HCT116 (cell line): ENCODE data around the gene CCNK. TPM values are rescaled to one million over a fixed set of nuclear protein-coding genes. Genes with fewer than 3 reads are reported as not detected.

Source experiments
- ATAC-seq: fragments of 200-7000 bp; cut with Tn5 transposase; 2 replicates; pipeline ENCODE4 v1.9.1; 2020; ENCODE audit warnings: mild to moderate bottlenecking, moderate library complexity
- BruUV-seq: library from RNA; stranded (reverse); fragments of 400-500 nt; replicated peaks from 2 replicates; lab custom pipeline; 2021; lab: Mats Ljungman, UMichigan
- CTCF ChIA-PET: fragments of 300-600 bp; sonication (Branson Sonifier 250); formaldehyde crosslinking; loops from one replicate; lab custom pipeline; 2021; ENCODE audit warnings: antibody characterized with exemption; lab: Charles Lee
- POLR2A ChIA-PET: fragments of 300-600, 350-600 bp; sonication (Branson Sonifier 250); formaldehyde crosslinking; loops from one replicate; lab custom pipeline; 2021; ENCODE audit warnings: antibody characterized with exemption; lab: Charles Lee
- RAD21 ChIA-PET, 2 experiments: fragments of 300-600 bp; sonication (Branson Sonifier 250); formaldehyde crosslinking; loops; one replicate each; lab custom pipeline; 2023; ENCODE audit warnings: low total read pairs in 2 of 2; ENCODE audit not compliant: uncharacterized antibody in 2 of 2, unreplicated experiment in 2 of 2, low non-redundant PET in 1 of 2; lab: Charles Lee
- DNase-seq: peaks from one replicate; pipeline ENCODE4 v3.0.0-alpha.2; 2010; ENCODE audit warnings: low read depth, low spot score
- H2AFZ ChIP-seq: fragments of 200-600 bp; shearing (Covaris generic), sonication (generic); 2 replicates; pipeline ENCODE4 v1.6.1; 2017; ENCODE audit warnings: low read depth, mixed run types, mixed read lengths, antibody characterized with exemption, low read length; ENCODE audit not compliant: poor library complexity, severe bottlenecking
- H3K27ac ChIP-seq: 2 replicates; pipeline ENCODE4 v1.5.1; 2012; ENCODE audit warnings: low read depth, low read length
- H3K27me3 ChIP-seq: fragments of 200-600 bp; sonication (generic); 2 replicates; pipeline ENCODE4 v1.6.1; 2016; ENCODE audit warnings: mixed run types, low read length, mixed read lengths; ENCODE audit not compliant: insufficient read depth
- H3K36me3 ChIP-seq, 2 experiments: fragments of 200-500 bp in 1 of 2; fragments of 200-600 bp in 1 of 2; sonication (Bioruptor generic) in 1 of 2; sonication (generic) in 1 of 2; 2 replicates each; pipeline versions ENCODE4 v1.5.1 to v1.6.1; 2014 to 2016; ENCODE audit warnings: low read length in 2 of 2, inconsistent platforms in 1 of 2, mixed read lengths in 1 of 2, mixed run types in 1 of 2; ENCODE audit not compliant: insufficient read depth in 2 of 2, control insufficient read depth in 1 of 2
- H3K4me1 ChIP-seq, 2 experiments: fragments of 200-600 bp in 1 of 2; sonication (generic) in 1 of 2; 2 replicates each; pipeline versions ENCODE4 v1.5.1 to v1.6.1; 2012 to 2017; ENCODE audit warnings: low read length in 2 of 2, inconsistent platforms in 1 of 2, mild to moderate bottlenecking in 1 of 2, mixed read lengths in 1 of 2, mixed run types in 1 of 2, moderate library complexity in 1 of 2; ENCODE audit not compliant: insufficient read depth in 2 of 2, control insufficient read depth in 1 of 2
- H3K4me2 ChIP-seq: fragments of 200-600 bp; sonication (generic); 2 replicates; pipeline ENCODE4 v1.6.1; 2017; ENCODE audit warnings: mixed run types, low read length, mixed read lengths
- H3K4me3 ChIP-seq, 2 experiments: fragments of 200-600 bp in 1 of 2; sonication (generic) in 1 of 2; replicated peaks in 1 of 2; 2 replicates each; pipeline ENCODE4 v1.5.1; 2011 to 2016; ENCODE audit warnings: low read length in 2 of 2, control low read depth in 1 of 2, low read depth in 1 of 2, mild to moderate bottlenecking in 1 of 2, mixed read lengths in 1 of 2, mixed run types in 1 of 2
- H3K79me2 ChIP-seq: fragments of 200-600 bp; sonication (generic); 2 replicates; pipeline ENCODE4 v1.6.1; 2017; ENCODE audit warnings: mild to moderate bottlenecking, mixed run types, low read length, moderate library complexity, mixed read lengths; ENCODE audit not compliant: insufficient read depth
- H3K9ac ChIP-seq: fragments of 200-600 bp; sonication (generic); 2 replicates; pipeline ENCODE4 v1.6.1; 2016; ENCODE audit warnings: low read length, mixed read lengths
- H3K9me2 ChIP-seq: fragments of 200-600 bp; sonication (generic), shearing (Covaris generic); 2 replicates; pipeline ENCODE4 v1.6.1; 2017; ENCODE audit warnings: mixed run types, mild to moderate bottlenecking, moderate library complexity; ENCODE audit not compliant: insufficient read depth
- H3K9me3 ChIP-seq, 2 experiments: fragments of 200-500 bp in 1 of 2; fragments of 200-600 bp in 1 of 2; sonication (Bioruptor generic) in 1 of 2; sonication (generic) in 1 of 2; 2 replicates each; pipeline ENCODE4 v1.6.1; 2014 to 2017; ENCODE audit warnings: low read length in 2 of 2, mixed read lengths in 2 of 2, inconsistent platforms in 1 of 2, low read depth in 1 of 2, mild to moderate bottlenecking in 1 of 2, mixed run types in 1 of 2, moderate library complexity in 1 of 2; ENCODE audit not compliant: control insufficient read depth in 1 of 2, insufficient read depth in 1 of 2
- H4K20me1 ChIP-seq: fragments of 200-600 bp; sonication (generic), shearing (Covaris generic); 2 replicates; pipeline ENCODE4 v1.6.1; 2017; ENCODE audit warnings: mixed run types, mild to moderate bottlenecking, moderate library complexity; ENCODE audit not compliant: insufficient read depth
- CTCF ChIP-seq, 3 experiments: fragments of 200-600 bp in 1 of 3; sonication (generic) in 1 of 3; IDR thresholded peaks in 2 of 3; conservative IDR thresholded peaks in 1 of 3; 2 replicates each; pipeline ENCODE4 v1.5.1; 2012 to 2017; ENCODE audit warnings: low read depth in 2 of 3, low read length in 2 of 3, antibody characterized with exemption in 1 of 3, borderline replicate concordance in 1 of 3, control low read depth in 1 of 3, mild to moderate bottlenecking in 1 of 3, mixed read lengths in 1 of 3, mixed run types in 1 of 3, moderate library complexity in 1 of 3; ENCODE audit not compliant: insufficient read depth in 1 of 3
- EGR1 ChIP-seq: IDR thresholded peaks from 2 replicates; pipeline ENCODE4 v1.6.1; 2012; ENCODE audit warnings: low read depth
- EZH2 ChIP-seq: fragments of 200-600 bp; sonication (generic); IDR thresholded peaks from 2 replicates; pipeline ENCODE4 v1.6.1; 2017; ENCODE audit warnings: antibody characterized with exemption, mixed run types
- JUND ChIP-seq: IDR thresholded peaks from 2 replicates; pipeline ENCODE4 v1.6.1; 2012
- MAX ChIP-seq: IDR thresholded peaks from 2 replicates; pipeline ENCODE4 v1.6.1; 2012
- RAD21 ChIP-seq: IDR thresholded peaks from 2 replicates; pipeline ENCODE4 v1.6.1; 2012; ENCODE audit warnings: low read depth, mild to moderate bottlenecking
- SRF ChIP-seq: IDR thresholded peaks from 2 replicates; pipeline ENCODE4 v1.6.1; 2012; ENCODE audit warnings: low read depth
- TCF7L2 ChIP-seq: IDR thresholded peaks from 2 replicates; pipeline ENCODE4 v1.7.0; 2011; ENCODE audit warnings: borderline replicate concordance, inconsistent platforms; ENCODE audit not compliant: insufficient read depth, insufficient read length; ENCODE audit errors: extremely low read depth
- YY1 ChIP-seq: IDR thresholded peaks from 2 replicates; pipeline ENCODE4 v1.6.1; 2011; ENCODE audit warnings: low read length, low read depth, moderate library complexity, mild to moderate bottlenecking; ENCODE audit not compliant: insufficient replicate concordance; ENCODE audit errors: extremely low read depth
- ZNF274 ChIP-seq: fragments of 200-500 bp; sonication (Bioruptor generic); IDR thresholded peaks from 2 replicates; pipeline ENCODE4 v1.6.1; 2014; ENCODE audit warnings: mild to moderate bottlenecking, low read depth, low read length, inconsistent platforms
- intact Hi-C: fragments of 100-400 bp; cut with micrococcal nuclease; formaldehyde crosslinking; loops from 2 replicates; pipeline ENCODE4 v1.10.0; 2022
- total RNA-seq: library from RNA; stranded (reverse); gene quantifications from one replicate; pipeline ENCODE4 v1.2.1, GENCODE V29; 2021; ENCODE audit not compliant: unreplicated experiment

Gene CCNK
- total RNA-seq, 1 experiment from 2014 or later: 68.2 TPM

GRCh38 chr14:99541211-99541610, 60.0 kb downstream of the CCNK start:
- BruUV-seq: no TSS peak
- Histone ChIP-seq H3K9ac (no peak overlapping the region), H3K79me2 (peaks cover 47% of the 10 kb centered on the region), H3K4me1 (peaks cover 18 to 35% of the 10 kb centered on the region in 2 experiments), H3K4me3 (no peak overlapping the region), H4K20me1 (no peaks in the 10 kb centered on the region), H3K27me3 (no peaks in the 10 kb centered on the region), H3K4me2 (no peak overlapping the region), H3K9me3 (no peaks in the 10 kb centered on the region), H3K36me3 (no peaks in the 10 kb centered on the region), H3K27ac (no peak overlapping the region), H3K9me2 (no peaks in the 10 kb centered on the region), H2AFZ (no peak overlapping the region)
- ATAC-seq (no peak), DNase-seq (no peak)
- POLR2A ChIA-PET: no interaction called here
- RAD21 ChIA-PET: no interaction called here
- TF ChIP-seq RAD21 (no peak), ZNF274 (no peak), YY1 (no peak), EZH2 (no peak), MAX (no peak), TCF7L2 (no peak), SRF (no peak), EGR1 (no peak), CTCF (IDR thresholded peaks at IDR 0.05 in 2 of 3, conservative IDR thresholded peaks at IDR 0.05 in 1 of 3; ENCODE audit: borderline replicate concordance in 1 of 3, insufficient read depth in 1 of 3, low read depth in 2 of 3, low read length in 2 of 3) (no peak), JUND (no peak)
- CTCF ChIA-PET: no interaction called here
- intact Hi-C loops: no loop called here
